ENCODE measurements around the gene MED29. TPM values are rescaled to one million over a fixed set of nuclear protein-coding genes. Genes with fewer than 3 reads are reported as not detected.
A peak's percentile ranks its signal among the peaks of the same experiment; 100 is the strongest.

MED29 gene
- total RNA-seq, 1 experiment from 2014 or later = 32.0 TPM

GRCh38 chr19:39413272-39413910 is 22.2 kb downstream of the MED29 start:
- H3K9ac ChIP-seq (ENCODE audit: low read length) = peak overlapping the region; percentile 67
- H3K36me3 ChIP-seq (ENCODE audit: control insufficient read depth in 1 of 2, insufficient read depth in 2 of 2, low read length in 2 of 2) = peaks cover 0 to 4% of the 10 kb centered on the region in 2 experiments; a peak in 1 of 4 replicates
- no peaks in the 10 kb centered on the region; the same call in 1 of the 2 replicates for H4K20me1 ChIP-seq (ENCODE audit: insufficient read depth)
- H3K27me3 ChIP-seq (ENCODE audit: insufficient read depth, low read length) = no peaks in the 10 kb centered on the region
- no peaks in the 10 kb centered on the region for H3K9me3 ChIP-seq (ENCODE audit: control insufficient read depth in 1 of 2, insufficient read depth in 1 of 2, low read depth in 1 of 2, low read length in 2 of 2)
- no peaks in the 10 kb centered on the region for H3K9me2 ChIP-seq (ENCODE audit: insufficient read depth)
- ChIA-PET CTCF (interaction anchor here (0.6 to 1.7 kb wide), 3 partner anchors 15 to 195 kb away, joined by 3 to 5 read pairs (median 3); partner anchors contain the start of genes MED29 and PAF1), RAD21 (ENCODE audit: low non-redundant PET in 1 of 2, low total read pairs in 2 of 2, uncharacterized antibody in 2 of 2, unreplicated experiment in 2 of 2) (interaction anchor here in 1 of 2 experiments (0.6 kb wide), 1 partner anchor 26 kb away, joined by 3 read pairs; no protein-coding TSS in a partner anchor), POLR2A (interaction anchor here (1.2 to 1.5 kb wide), 3 partner anchors 15 to 23 kb away, joined by 4 to 5 read pairs (median 5); partner anchors contain the start of genes MED29, PAF1 and RPS16)
- DNase-seq (ENCODE audit: low read depth, low spot score) (no peak), ATAC-seq (no peak)
- no peak overlapping the region for H2AFZ ChIP-seq (ENCODE audit: low read depth, low read length, poor library complexity, severe bottlenecking)
- TF ChIP-seq SIN3A (IDR thresholded peaks at IDR 0.05; ENCODE audit: low read depth) (no peak), YY1 (IDR thresholded peaks at IDR 0.05; ENCODE audit: extremely low read depth, insufficient replicate concordance, low read depth, low read length) (no peak), SP1 (IDR thresholded peaks at IDR 0.05; ENCODE audit: low read depth) (no peak), ZFX (IDR thresholded peaks at IDR 0.05) (no peak)
- peaks cover 6% of the 10 kb centered on the region for H3K79me2 ChIP-seq (ENCODE audit: insufficient read depth, low read length)
- H3K4me1 ChIP-seq (ENCODE audit: control insufficient read depth in 1 of 2, insufficient read depth in 2 of 2, low read length in 2 of 2) = peaks cover 29 to 61% of the 10 kb centered on the region in 2 experiments
- intact Hi-C loops (cut with micrococcal nuclease) = loop anchor here (5.0 kb wide), 1 partner anchor 71 kb away; the partner anchor contains the start of gene SAMD4B
- peak overlapping the region; percentile 92 for H3K4me2 ChIP-seq (ENCODE audit: low read length)
- BruUV-seq (replicated peaks) = no TSS peak
- peak overlapping the region; percentile 100; the same call in 1 of the 2 replicates for H3K27ac ChIP-seq (ENCODE audit: low read depth, low read length)
- H3K4me3 ChIP-seq (replicated peaks in 1 of 2; ENCODE audit: low read depth in 1 of 2, low read length in 2 of 2) = peak overlapping the region; percentile 57 to 90

GRCh38 chr19:39413911-39414608 is 22.9 kb downstream of the MED29 start:
- POLR2A ChIA-PET = interaction anchor here (1.2 to 1.5 kb wide), 3 partner anchors 16 to 23 kb away, joined by 4 to 5 read pairs (median 5); partner anchors contain the start of genes MED29, PAF1 and RPS16
- Histone ChIP-seq H3K79me2 (ENCODE audit: insufficient read depth, low read length) (no peaks in the 10 kb centered on the region; the same call in none of the 2 replicates), H3K27ac (ENCODE audit: low read depth, low read length) (0 out of 2 replicates have a peak overlapping the region, but pooled peaks have one; percentile 26), H3K9me2 (ENCODE audit: insufficient read depth) (no peaks in the 10 kb centered on the region), H3K9me3 (ENCODE audit: control insufficient read depth in 1 of 2, insufficient read depth in 1 of 2, low read depth in 1 of 2, low read length in 2 of 2) (no peaks in the 10 kb centered on the region), H3K36me3 (ENCODE audit: control insufficient read depth in 1 of 2, insufficient read depth in 2 of 2, low read length in 2 of 2) (0 out of 4 replicates have a peak, but pooled peaks cover 0 to 3% of the 10 kb centered on the region in 2 experiments), H2AFZ (ENCODE audit: low read depth, low read length, poor library complexity, severe bottlenecking) (no peak overlapping the region), H3K4me3 (replicated peaks in 1 of 2; ENCODE audit: low read depth in 1 of 2, low read length in 2 of 2) (no peak overlapping the region), H3K9ac (ENCODE audit: low read length) (no peak overlapping the region), H3K27me3 (ENCODE audit: insufficient read depth, low read length) (no peaks in the 10 kb centered on the region), H4K20me1 (ENCODE audit: insufficient read depth) (no peaks in the 10 kb centered on the region), H3K4me2 (ENCODE audit: low read length) (peak overlapping the region; percentile 19; the same call in 1 of the 2 replicates), H3K4me1 (ENCODE audit: control insufficient read depth in 1 of 2, insufficient read depth in 2 of 2, low read length in 2 of 2) (peaks cover 23 to 55% of the 10 kb centered on the region in 2 experiments)
- peak in 2 of 3 experiments; percentile 33 to 35; a peak in 4 of 6 replicates for TF ChIP-seq CTCF (IDR thresholded peaks at IDR 0.05 in 2 of 3, conservative IDR thresholded peaks at IDR 0.05 in 1 of 3; ENCODE audit: borderline replicate concordance in 1 of 3, insufficient read depth in 1 of 3, low read depth in 2 of 3, low read length in 2 of 3)
- no peak for TF ChIP-seq YY1 (IDR thresholded peaks at IDR 0.05; ENCODE audit: extremely low read depth, insufficient replicate concordance, low read depth, low read length)
- TF ChIP-seq SP1 (IDR thresholded peaks at IDR 0.05; ENCODE audit: low read depth) = no peak
- TF ChIP-seq JUND (IDR thresholded peaks at IDR 0.05) = no peak
- no peak for TF ChIP-seq POLR2AphosphoS5 (IDR thresholded peaks at IDR 0.05; ENCODE audit: low read depth, low read length)
- TF ChIP-seq ZBTB33 (IDR thresholded peaks at IDR 0.05; ENCODE audit: extremely low read depth, insufficient replicate concordance, low read length) = no peak
- DNase-seq (ENCODE audit: low read depth, low spot score) (no peak), ATAC-seq (no peak)
- RAD21 ChIA-PET (ENCODE audit: low non-redundant PET in 1 of 2, low total read pairs in 2 of 2, uncharacterized antibody in 2 of 2, unreplicated experiment in 2 of 2) = interaction anchor here (0.6 kb wide), 2 partner anchors 25 to 222 kb away, joined by 3 read pairs; no protein-coding TSS in a partner anchor
- intact Hi-C loops (cut with micrococcal nuclease) = loop anchor here (5.0 kb wide), 1 partner anchor 72 kb away; the partner anchor contains the start of gene SAMD4B
- CTCF ChIA-PET = interaction anchor here (0.6 to 1.7 kb wide), 5 partner anchors 14 to 195 kb away, joined by 3 to 8 read pairs (median 3); partner anchors contain the start of genes MED29 and PAF1
- no TSS peak for BruUV-seq (replicated peaks)
